Skeletal muscle satellite cell (primary cell): ENCODE results near the gene TMEM267.
A peak's percentile ranks its signal among the peaks of the same experiment; 100 is the strongest.
"Not testable (repeated sequence)": the region's sequence is repeated elsewhere in the genome, so short reads cannot be mapped to it uniquely, and the experiment has no call there.

Experiments
- H3K27me3 ChIP-seq: 2 replicates; pipeline ENCODE4 v1.7.0; 2013; ENCODE audit warnings: low read length; ENCODE audit not compliant: control insufficient read depth, insufficient read depth
- H3K36me3 ChIP-seq: 2 replicates; pipeline ENCODE4 v1.7.0; 2013; ENCODE audit warnings: mild to moderate bottlenecking, control low read depth, low read length; ENCODE audit not compliant: insufficient read depth
- H3K4me1 ChIP-seq: 2 replicates; pipeline ENCODE4 v1.7.0; 2013; ENCODE audit warnings: low read length; ENCODE audit not compliant: control insufficient read depth, insufficient read depth
- H3K4me2 ChIP-seq: 2 replicates; pipeline ENCODE4 v1.7.0; 2013; ENCODE audit warnings: mild to moderate bottlenecking, low read length
- H3K4me3 ChIP-seq: 2 replicates; pipeline ENCODE4 v1.7.0; 2013; ENCODE audit warnings: low read length
- H3K9ac ChIP-seq: 2 replicates; pipeline ENCODE4 v1.7.0; 2013; ENCODE audit warnings: mild to moderate bottlenecking, low read depth, low read length, moderate library complexity
- H3K9me3 ChIP-seq: replicated peaks from 2 replicates; pipeline ENCODE4 v1.7.0; 2013; ENCODE audit warnings: mild to moderate bottlenecking, control low read depth, low read length

TMEM267 gene

DNA sequence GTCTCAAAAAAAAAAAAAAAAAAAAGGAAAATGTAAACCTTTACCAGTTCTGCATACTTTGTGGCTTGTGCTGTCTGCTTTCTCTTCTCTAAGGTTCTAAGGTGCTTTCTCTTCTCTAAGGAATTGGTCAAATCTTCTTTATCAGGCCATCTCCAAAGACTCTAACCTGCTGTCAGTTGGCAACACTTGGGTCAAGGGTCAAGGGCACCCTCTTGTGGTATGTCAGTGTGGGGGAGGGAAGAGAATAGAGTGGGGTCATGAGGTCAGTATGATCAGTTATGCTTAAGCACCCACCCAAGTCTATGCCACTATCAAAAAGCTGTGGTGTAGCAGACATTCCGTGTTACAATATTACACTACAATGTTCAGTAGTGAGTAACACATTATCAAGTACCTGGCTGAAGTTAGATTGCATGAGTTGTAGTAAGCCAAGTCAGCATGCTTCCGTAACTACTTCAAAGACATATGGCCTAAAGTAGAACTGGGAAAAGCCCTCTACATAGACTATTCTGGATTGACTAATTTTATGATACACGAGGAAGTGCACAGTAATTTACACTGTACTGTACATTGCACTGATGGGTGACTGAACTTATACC lies 46.5 kb downstream of the TMEM267 start:
- Histone ChIP-seq H3K4me2 (no peak overlapping the region), H3K4me3 (no peak overlapping the region), H3K9me3 (no peaks in the 10 kb centered on the region), H3K4me1 (peaks cover 7% of the 10 kb centered on the region), H3K27me3 (no peaks in the 10 kb centered on the region), H3K36me3 (no peaks in the 10 kb centered on the region), H3K9ac (no peak overlapping the region)

- Histone ChIP-seq H3K4me3 (no peak overlapping the region), H3K4me2 (no peak overlapping the region), H3K4me1 (peaks cover 10% of the 10 kb centered on the region), H3K9ac (no peak overlapping the region), H3K9me3 (no peaks in the 10 kb centered on the region), H3K36me3 (no peaks in the 10 kb centered on the region), H3K27me3 (no peaks in the 10 kb centered on the region)
These were observed 50.3 kb downstream of the TMEM267 start for GRCh38 chr5:43433382-43433781.

DNA sequence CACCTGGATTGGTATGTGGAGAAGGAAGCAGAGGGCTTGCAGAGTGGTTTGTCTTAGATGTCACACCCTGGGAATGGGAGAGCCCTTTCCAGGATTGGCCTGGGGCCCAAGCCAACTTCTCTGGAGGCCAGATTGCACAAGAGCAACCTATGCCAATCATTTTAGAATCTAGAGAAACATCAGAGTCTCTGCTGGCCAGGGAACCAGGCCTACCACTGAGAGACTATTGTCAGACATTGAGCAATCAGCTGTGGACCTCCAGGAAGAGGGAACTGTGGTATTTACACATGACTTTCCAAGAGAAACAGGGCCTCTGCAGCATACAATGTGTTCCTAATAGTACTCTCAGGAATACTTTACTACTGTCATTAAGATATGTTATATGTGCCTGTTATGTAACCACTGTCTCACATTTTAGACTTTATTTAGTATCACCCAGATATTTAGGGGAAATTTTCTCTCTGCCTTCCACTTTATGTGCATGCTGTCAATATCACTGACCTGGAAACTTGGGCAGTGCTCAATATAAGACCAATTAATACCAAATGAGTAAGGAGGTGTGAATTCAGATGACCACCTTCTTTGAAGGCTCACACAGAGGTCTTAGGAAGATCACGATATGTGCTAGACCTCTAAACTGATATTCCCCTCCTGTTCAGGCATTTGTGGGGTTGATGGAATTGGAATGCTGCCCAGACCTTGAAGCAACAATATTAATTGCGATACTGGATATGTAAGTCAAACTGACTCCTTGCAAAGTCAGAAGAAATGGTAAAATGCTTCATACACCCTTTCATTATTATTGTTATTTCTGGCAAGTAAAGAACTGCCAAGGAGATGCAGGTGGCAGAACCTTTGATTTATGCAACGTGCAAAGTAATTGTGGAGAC lies 50.9 kb downstream of the TMEM267 start:
- H3K4me1 ChIP-seq, result peaks cover 16% of the 10 kb centered on the region
- no peaks in the 10 kb centered on the region for H3K36me3 ChIP-seq
- H3K9me3 ChIP-seq, result no peaks in the 10 kb centered on the region
- no peak overlapping the region for H3K4me2 ChIP-seq
- no peak overlapping the region for H3K9ac ChIP-seq
- no peaks in the 10 kb centered on the region for H3K27me3 ChIP-seq
- H3K4me3 ChIP-seq, result no peak overlapping the region

DNA sequence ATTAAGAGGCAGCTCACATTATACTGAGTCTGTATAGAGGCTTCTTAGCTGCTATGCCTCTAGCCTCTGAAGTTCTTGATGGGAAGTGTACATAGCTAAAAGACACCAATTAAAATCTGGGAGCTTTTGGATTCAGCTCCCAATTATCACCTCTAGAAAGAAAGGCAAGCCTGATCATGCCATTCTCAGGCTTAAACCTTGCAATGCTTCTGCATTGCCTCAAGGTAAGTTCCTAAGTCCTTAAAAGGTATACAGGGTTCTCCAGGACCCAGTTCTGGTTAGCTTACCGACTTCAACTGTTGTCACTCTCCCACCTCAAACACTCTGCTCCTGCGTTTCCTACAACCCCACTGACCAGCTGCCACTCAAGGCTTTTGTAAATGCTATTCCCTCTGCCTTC lies 54.0 kb downstream of the TMEM267 start:
- peaks cover 33% of the 10 kb centered on the region for H3K4me1 ChIP-seq
- H3K4me2 ChIP-seq, result no peak overlapping the region
- H3K27me3 ChIP-seq, result no peaks in the 10 kb centered on the region
- H3K9me3 ChIP-seq, result no peaks in the 10 kb centered on the region
- no peaks in the 10 kb centered on the region for H3K36me3 ChIP-seq
- no peak overlapping the region for H3K4me3 ChIP-seq
- H3K9ac ChIP-seq, result no peak overlapping the region

DNA sequence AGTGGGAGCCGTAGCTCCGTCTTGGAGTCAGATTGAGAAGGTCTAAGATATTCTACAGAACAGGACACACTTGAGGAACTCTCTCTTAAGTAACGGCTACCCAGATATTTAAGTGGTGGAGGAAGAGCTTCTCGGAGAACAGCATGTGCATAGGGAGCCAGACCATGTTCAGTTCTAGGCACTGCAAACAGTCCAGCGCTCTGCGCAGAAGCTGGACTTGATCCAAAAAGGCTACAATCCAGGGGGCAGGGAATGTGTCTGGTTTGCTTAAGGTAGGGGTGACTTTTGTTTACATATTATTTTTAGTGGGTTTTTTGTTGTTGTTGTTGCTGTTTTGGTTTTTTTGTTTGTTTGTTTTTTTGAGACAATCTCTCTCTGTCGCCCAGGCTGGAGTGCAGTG lies 54.6 kb downstream of the TMEM267 start:
- Histone ChIP-seq H3K4me3 (no peak overlapping the region), H3K36me3 (no peaks in the 10 kb centered on the region), H3K4me1 (peaks cover 33% of the 10 kb centered on the region), H3K9me3 (no peaks in the 10 kb centered on the region), H3K4me2 (no peak overlapping the region), H3K9ac (no peak overlapping the region), H3K27me3 (no peaks in the 10 kb centered on the region)

GRCh38 chr5:43427306-43427705 lies 56.4 kb downstream of the TMEM267 start:
- Histone ChIP-seq H3K4me1 (peaks cover 27% of the 10 kb centered on the region), H3K4me2 (no peak overlapping the region), H3K9ac (no peak overlapping the region), H3K9me3 (no peaks in the 10 kb centered on the region), H3K36me3 (no peaks in the 10 kb centered on the region), H3K4me3 (no peak overlapping the region), H3K27me3 (no peaks in the 10 kb centered on the region)

DNA sequence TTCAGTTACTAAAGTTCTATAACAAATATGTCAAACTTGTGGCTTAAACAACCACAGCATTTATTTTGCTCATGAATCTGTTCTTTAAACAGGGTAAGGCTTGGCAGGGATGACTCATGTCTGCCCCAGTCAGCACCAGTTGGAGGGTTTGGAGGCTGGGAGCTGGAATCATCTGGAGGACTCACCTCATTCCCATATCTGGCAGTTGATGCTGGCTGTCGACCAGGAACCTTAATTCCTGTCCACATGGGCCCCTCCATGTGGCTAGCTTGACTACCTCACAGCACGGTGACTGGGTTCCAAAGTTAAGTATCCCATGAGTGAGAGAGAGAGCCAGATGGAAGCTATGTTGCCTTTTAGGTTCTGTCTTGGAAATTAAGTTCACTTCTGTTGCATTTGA lies 57.7 kb downstream of the TMEM267 start:
- Histone ChIP-seq H3K4me2 (peak overlapping the region; percentile 21), H3K4me3 (no peak overlapping the region), H3K27me3 (no peaks in the 10 kb centered on the region), H3K4me1 (peaks cover 25% of the 10 kb centered on the region), H3K9ac (no peak overlapping the region), H3K9me3 (no peaks in the 10 kb centered on the region), H3K36me3 (no peaks in the 10 kb centered on the region)

DNA sequence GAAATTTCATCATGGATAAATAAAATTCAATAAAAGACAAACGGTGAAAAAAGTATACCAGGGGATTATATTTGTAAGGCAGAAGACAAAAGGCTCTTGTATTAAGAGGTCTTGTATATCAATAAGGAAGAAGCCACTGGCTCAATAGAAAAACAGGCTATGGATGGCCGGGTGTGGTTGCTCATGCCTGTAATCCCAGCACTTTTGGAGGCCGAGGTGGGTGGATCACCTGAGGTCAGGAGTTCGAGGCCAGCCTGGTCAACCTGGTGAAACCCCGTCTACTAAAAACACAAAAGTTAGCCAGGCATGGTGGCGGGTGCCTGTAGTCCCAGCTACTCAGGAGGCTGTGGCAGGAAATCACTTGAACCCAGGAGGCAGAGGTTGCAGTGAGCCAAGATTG lies 60.6 kb downstream of the TMEM267 start:
- H3K4me2 ChIP-seq, H3K9ac ChIP-seq, H3K27me3 ChIP-seq, H3K4me3 ChIP-seq, H3K9me3 ChIP-seq, H3K36me3 ChIP-seq: not testable (repeated sequence)
- H3K4me1 ChIP-seq, result peaks cover 20% of the 10 kb centered on the region

- no peaks in the 10 kb centered on the region for H3K9me3 ChIP-seq
- H3K4me2 ChIP-seq, result no peak overlapping the region
- H3K27me3 ChIP-seq, result peaks cover 2% of the 10 kb centered on the region
- H3K36me3 ChIP-seq, result no peaks in the 10 kb centered on the region
- H3K4me1 ChIP-seq, result peaks cover 12% of the 10 kb centered on the region
- H3K4me3 ChIP-seq, result no peak overlapping the region
- H3K9ac ChIP-seq, result no peak overlapping the region
These were observed 61.5 kb downstream of the TMEM267 start for GRCh38 chr5:43422143-43422542.

GRCh38 chr5:43421450-43422133 lies 62.1 kb downstream of the TMEM267 start:
- Histone ChIP-seq H3K36me3 (no peaks in the 10 kb centered on the region), H3K27me3 (peaks cover 2% of the 10 kb centered on the region), H3K9ac (no peak overlapping the region), H3K4me1 (peaks cover 12% of the 10 kb centered on the region), H3K4me2 (no peak overlapping the region), H3K4me3 (no peak overlapping the region), H3K9me3 (no peaks in the 10 kb centered on the region)

DNA sequence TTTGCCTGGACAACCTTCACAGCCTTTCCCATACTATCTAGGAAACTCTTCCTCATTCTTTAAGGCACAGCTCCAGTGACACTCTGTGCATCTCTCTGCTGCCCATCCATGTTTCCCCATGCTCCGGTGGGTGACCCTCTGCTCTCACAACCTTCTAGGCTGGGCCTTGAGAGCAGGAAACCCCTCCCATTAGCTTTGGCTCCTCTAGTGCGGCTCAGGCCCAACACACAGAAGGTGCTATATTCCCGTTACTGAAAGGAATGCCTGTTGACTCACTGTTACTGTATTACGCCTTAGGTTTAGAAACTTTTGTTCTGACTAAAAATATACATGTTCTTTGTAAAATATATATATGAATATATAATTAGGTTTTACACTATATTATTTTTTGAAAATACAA lies 63.4 kb downstream of the TMEM267 start:
- Histone ChIP-seq H3K27me3 (peaks cover 2% of the 10 kb centered on the region), H3K9me3 (no peaks in the 10 kb centered on the region), H3K4me1 (no peaks in the 10 kb centered on the region), H3K4me2 (no peak overlapping the region), H3K36me3 (no peaks in the 10 kb centered on the region), H3K9ac (no peak overlapping the region), H3K4me3 (no peak overlapping the region)
